ENCODE data around the gene SPATS1.
"Not testable (repeated sequence)": the region's sequence is repeated elsewhere in the genome, so short reads cannot be mapped to it uniquely, and the experiment has no call there.

SPATS1 gene

DNA sequence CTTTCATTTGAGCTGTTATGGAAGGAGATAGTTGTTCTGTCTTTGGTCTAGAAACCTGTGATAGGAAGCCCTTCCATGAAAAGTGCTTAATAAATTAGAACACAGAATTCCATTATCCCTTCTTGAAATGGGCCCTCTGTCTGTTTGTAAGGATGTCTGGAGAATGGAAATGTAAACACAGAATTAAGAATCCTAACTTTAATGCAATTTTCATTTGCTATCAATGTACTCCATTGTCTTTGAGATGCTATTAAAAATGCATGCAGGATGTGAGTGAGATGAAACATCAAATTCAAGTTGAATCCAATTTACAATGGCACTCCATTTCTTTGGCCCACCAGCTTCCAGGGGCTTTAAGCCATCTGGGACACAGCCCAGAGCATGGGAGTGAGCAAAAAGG lies 15.4 kb upstream of the SPATS1 start:
- TF ChIP-seq, protein P1, sequence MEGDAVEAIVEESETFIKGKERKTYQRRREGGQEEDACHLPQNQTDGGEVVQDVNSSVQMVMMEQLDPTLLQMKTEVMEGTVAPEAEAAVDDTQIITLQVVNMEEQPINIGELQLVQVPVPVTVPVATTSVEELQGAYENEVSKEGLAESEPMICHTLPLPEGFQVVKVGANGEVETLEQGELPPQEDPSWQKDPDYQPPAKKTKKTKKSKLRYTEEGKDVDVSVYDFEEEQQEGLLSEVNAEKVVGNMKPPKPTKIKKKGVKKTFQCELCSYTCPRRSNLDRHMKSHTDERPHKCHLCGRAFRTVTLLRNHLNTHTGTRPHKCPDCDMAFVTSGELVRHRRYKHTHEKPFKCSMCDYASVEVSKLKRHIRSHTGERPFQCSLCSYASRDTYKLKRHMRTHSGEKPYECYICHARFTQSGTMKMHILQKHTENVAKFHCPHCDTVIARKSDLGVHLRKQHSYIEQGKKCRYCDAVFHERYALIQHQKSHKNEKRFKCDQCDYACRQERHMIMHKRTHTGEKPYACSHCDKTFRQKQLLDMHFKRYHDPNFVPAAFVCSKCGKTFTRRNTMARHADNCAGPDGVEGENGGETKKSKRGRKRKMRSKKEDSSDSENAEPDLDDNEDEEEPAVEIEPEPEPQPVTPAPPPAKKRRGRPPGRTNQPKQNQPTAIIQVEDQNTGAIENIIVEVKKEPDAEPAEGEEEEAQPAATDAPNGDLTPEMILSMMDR (IDR thresholded peaks at IDR 0.05; ENCODE audit: extremely low read depth, missing control alignments): no peak
- no peak for DNase-seq (ENCODE audit: low spot score)

DNA sequence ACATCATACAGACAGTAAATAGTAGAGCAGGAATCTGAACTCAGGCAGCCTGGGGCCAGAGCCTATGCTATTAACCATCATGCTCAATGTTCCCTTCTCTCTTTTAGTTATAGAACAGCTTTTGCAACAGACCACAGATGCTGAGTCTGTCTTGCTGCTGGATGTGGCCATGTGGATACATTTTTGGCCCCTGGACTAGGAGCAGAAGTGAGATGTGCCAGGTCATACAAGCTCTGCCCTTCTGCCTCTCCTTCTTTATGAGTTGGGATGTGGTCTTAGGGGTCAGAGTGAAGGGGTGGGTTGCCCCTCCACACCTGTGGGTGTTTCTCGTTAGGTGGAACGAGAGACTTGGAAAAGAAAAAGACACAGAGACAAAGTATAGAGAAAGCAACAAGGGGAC lies 14.7 kb upstream of the SPATS1 start:
- TF ChIP-seq, protein P1 (IDR thresholded peaks at IDR 0.05; ENCODE audit: extremely low read depth, missing control alignments): no peak
- no peak for DNase-seq (ENCODE audit: low spot score)

DNA sequence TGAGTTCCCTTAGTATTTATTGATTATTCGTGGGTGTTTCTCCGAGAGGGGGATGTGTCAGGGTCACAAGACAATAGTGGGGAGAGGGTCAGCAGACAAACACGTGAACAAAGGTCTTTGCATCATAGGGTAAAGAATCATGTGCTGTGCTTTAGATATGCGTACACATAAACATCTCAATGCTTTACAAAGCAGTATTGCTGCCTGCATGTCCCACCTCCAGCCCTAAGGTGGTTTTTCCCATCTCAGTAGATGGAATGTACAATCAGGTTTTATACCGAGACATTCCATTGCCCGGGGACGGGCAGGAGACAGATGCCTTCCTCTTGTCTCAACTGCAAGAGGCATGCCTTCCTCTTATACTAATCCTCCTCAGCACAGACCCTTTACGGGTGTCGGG lies 14.2 kb upstream of the SPATS1 start:
- not testable (repeated sequence) for DNase-seq (ENCODE audit: low spot score)

DNA sequence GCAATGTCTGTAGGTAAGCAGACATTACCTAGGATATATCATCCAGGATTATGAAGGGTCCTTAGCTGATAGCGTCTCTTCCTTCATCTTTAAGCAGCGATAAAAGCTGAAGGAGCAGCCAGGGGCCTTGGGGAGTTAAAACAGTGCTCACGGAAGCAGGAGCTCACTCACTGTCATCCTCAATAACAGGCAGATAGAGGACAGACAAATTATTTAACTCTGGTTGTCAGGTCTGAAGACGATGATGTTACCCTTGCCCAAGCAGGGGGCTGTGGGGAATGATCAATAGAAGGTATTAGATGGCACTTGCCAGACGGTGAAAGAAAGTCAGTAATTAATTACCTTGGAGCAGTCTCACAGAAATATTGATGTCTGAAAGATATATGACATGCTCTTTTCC lies 12.6 kb upstream of the SPATS1 start:
- TF ChIP-seq, protein P1 (IDR thresholded peaks at IDR 0.05; ENCODE audit: extremely low read depth, missing control alignments): no peak

DNA sequence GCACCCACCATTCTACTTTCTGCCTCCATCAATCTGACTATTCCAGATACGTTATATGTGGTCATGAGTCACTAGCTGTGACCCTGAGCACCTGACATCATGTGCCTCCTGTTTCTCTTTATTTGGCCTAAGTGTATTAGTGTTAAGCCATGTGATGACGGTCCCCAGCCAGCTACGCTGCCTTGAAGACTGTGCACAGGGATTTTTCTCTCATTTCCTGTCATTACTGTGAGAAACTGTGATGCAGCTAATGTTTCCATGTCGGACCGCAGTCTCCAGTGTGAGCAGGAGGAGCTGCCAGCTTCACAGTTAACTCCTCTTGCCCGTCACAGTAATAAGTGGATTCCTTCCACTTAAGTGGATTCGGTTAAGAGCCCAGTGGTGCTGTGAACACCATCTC lies 9.9 kb upstream of the SPATS1 start:
- TF ChIP-seq, protein P1 (IDR thresholded peaks at IDR 0.05; ENCODE audit: extremely low read depth, missing control alignments): no peak
- DNase-seq (ENCODE audit: low spot score): no peak

More for the DNA sequence above, 12.6 kb upstream of the SPATS1 start:
- DNase-seq (ENCODE audit: low spot score): no peak

DNA sequence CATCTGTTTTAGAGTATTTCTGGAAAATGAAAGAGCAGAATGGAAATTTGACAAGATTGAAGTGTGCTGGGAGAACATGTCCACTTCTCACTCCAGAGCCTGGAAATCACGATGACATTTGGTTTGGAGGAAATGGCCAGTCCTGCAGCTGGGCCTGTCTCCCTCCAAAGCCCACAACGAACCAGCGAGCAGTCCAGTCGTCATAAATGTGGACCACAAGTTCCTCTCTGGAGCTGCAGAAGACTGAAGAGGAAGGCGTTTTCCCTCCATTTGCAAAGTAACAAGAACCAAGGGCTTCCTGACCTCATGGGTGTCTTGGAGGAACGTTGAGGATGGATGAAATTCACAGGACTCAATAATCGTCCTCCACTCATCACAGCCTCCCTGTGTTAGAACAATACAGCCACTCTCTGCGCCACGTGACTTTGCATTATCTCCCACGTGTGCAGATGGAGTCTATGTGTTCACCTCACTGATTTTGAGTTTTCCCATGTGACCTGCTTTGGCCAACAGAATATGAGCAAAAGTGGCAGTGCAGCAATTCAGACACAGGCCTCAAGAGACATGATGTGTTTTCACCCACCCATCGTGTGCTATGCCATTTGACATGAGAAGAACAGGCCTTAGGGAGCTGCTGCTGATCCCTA lies 9.1 kb upstream of the SPATS1 start:
- TF ChIP-seq, protein P1 (IDR thresholded peaks at IDR 0.05; ENCODE audit: extremely low read depth, missing control alignments): no peak
- no peak for DNase-seq (ENCODE audit: low spot score)

DNA sequence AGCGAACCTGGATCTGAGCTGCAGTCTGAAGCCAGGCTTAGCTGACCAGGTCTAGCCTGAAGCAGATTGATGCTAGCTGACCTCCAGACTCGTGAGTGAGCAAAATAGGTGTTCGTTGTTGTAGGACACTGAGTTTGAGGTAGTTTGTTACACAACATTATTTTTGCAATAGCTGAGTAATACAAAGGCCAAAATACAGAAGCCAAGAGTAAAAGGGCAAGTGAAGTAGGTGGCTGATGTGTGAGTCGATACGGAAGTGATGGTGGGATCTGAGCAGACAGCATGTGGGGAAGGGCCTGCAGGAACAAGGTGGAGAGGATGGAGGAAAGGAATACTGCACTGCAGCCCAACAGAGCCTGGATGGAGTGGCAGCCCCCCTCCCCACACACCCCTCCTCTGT lies 8.5 kb upstream of the SPATS1 start:
- TF ChIP-seq, protein P1 (IDR thresholded peaks at IDR 0.05; ENCODE audit: extremely low read depth, missing control alignments): no peak
- no peak for DNase-seq (ENCODE audit: low spot score)

DNA sequence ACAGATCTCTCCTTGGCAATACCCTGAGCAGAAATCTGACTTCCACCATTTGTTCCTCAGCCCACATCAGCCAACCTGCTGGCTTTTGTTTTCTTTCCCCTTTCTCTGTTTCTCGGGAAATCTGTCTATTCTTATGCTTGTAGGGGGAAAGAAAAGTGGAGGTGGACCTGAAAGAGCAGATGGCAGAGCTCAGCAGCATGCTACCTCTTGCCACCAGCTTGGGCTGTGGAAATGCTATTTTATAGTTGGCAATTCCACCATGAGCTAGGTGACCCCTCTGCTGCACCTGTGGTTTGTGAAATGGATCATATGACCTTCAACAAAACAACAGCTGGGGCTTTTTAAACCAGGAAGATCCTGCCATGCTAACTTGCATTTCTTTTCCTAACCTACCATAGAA lies 6.8 kb upstream of the SPATS1 start:
- no peak for DNase-seq (ENCODE audit: low spot score)
- TF ChIP-seq, protein P1 (IDR thresholded peaks at IDR 0.05; ENCODE audit: extremely low read depth, missing control alignments): no peak
